Suprapubic skin (tissue), 4 donors: ENCODE measurements around the gene PIP5K1B. TPM values are rescaled to one million over a fixed set of nuclear protein-coding genes. Genes with fewer than 3 reads are reported as not detected.

Experiments
- DNase-seq, 2 donors: peaks; one replicate each; pipeline ENCODE4 v3.0.0-alpha.2; 2019; ENCODE audit warnings: low spot score in 2 of 2
- H3K27ac ChIP-seq: fragments of 200-600 bp; sonication (generic); one replicate; pipeline ENCODE4 v1.5.1; 2019
- H3K27me3 ChIP-seq: fragments of 200-600 bp; sonication (generic); one replicate; pipeline ENCODE4 v1.5.1; 2019
- H3K36me3 ChIP-seq: fragments of 200-600 bp; sonication (generic); one replicate; pipeline ENCODE4 v1.5.1; 2019
- H3K4me1 ChIP-seq: fragments of 200-600 bp; sonication (generic); one replicate; pipeline ENCODE4 v1.5.1; 2019
- H3K4me3 ChIP-seq: fragments of 200-600 bp; sonication (generic); one replicate; pipeline ENCODE4 v1.5.1; 2019; ENCODE audit warnings: mild to moderate bottlenecking
- H3K9me3 ChIP-seq: fragments of 200-600 bp; sonication (generic); one replicate; pipeline ENCODE4 v1.5.1; 2019
- EP300 ChIP-seq: sonication (generic); formaldehyde crosslinking; IDR thresholded peaks from one replicate; pipeline ENCODE4 v1.6.1; 2017; ENCODE audit warnings: antibody characterized with exemption
- POLR2A ChIP-seq, 2 donors: fragments of 450-650 bp; IDR thresholded peaks; one replicate each; pipeline ENCODE4 v1.6.1; 2017; ENCODE audit warnings: antibody characterized with exemption in 2 of 2, mild to moderate bottlenecking in 2 of 2, moderate library complexity in 2 of 2
- POLR2AphosphoS5 ChIP-seq, 3 donors: sonication (generic); formaldehyde crosslinking; IDR thresholded peaks; one replicate each; pipeline ENCODE4 v1.6.1; 2017; ENCODE audit warnings: antibody characterized with exemption in 3 of 3
- WGBS: methylation state at CpG from one replicate; pipeline ENCODE4 v1.1.5; 2018; 5-methylcytosine and 5-hydroxymethylcytosine counted together
- total RNA-seq, 4 donors: library from RNA; depleted of rRNA; stranded (reverse); fragments of >200 nt; gene quantifications; one replicate each; pipeline ENCODE4 v1.1.0, GENCODE V29; 2016
- TF ChIP-seq, protein P1 (sequence below), 2 donors: fragments of 200-600 bp in 1 of 2; fragments of 450-650 bp in 1 of 2; sonication (generic) in 1 of 2; IDR thresholded peaks; one replicate each; pipeline ENCODE4 v1.5.1; 2016 to 2019; ENCODE audit warnings: antibody characterized with exemption in 2 of 2, mild to moderate bottlenecking in 1 of 2, moderate library complexity in 1 of 2

PIP5K1B gene
- total RNA-seq, 4 donors from 2014 or later = 1.7 to 7.8 (median 3.4) TPM

GRCh38 chr9:69054989-69055388 is 349.9 kb downstream of the PIP5K1B start:
- Histone ChIP-seq H3K9me3 (no peaks in the 10 kb centered on the region), H3K36me3 (peaks cover 1% of the 10 kb centered on the region), H3K4me1 (no peaks in the 10 kb centered on the region), H3K27me3 (no peaks in the 10 kb centered on the region), H3K27ac (no peak overlapping the region), H3K4me3 (no peak overlapping the region)
- TF ChIP-seq EP300 (no peak), POLR2A (IDR thresholded peaks at IDR 0.05) (no peak), POLR2AphosphoS5 (IDR thresholded peaks at IDR 0.05) (no peak)
- TF ChIP-seq, protein P1, sequence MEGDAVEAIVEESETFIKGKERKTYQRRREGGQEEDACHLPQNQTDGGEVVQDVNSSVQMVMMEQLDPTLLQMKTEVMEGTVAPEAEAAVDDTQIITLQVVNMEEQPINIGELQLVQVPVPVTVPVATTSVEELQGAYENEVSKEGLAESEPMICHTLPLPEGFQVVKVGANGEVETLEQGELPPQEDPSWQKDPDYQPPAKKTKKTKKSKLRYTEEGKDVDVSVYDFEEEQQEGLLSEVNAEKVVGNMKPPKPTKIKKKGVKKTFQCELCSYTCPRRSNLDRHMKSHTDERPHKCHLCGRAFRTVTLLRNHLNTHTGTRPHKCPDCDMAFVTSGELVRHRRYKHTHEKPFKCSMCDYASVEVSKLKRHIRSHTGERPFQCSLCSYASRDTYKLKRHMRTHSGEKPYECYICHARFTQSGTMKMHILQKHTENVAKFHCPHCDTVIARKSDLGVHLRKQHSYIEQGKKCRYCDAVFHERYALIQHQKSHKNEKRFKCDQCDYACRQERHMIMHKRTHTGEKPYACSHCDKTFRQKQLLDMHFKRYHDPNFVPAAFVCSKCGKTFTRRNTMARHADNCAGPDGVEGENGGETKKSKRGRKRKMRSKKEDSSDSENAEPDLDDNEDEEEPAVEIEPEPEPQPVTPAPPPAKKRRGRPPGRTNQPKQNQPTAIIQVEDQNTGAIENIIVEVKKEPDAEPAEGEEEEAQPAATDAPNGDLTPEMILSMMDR (IDR thresholded peaks at IDR 0.05) = no peak
- no peak for DNase-seq
- WGBS = 64% methylated on average over 1 of the region's 1 CpG

GRCh38 chr9:69056191-69056815 is 351.3 kb downstream of the PIP5K1B start:
- no peaks in the 10 kb centered on the region for H3K27me3 ChIP-seq
- no peak for TF ChIP-seq EP300
- WGBS = 94% methylated on average over 4 of the region's 4 CpGs
- H3K36me3 ChIP-seq = no peaks in the 10 kb centered on the region
- H3K4me3 ChIP-seq = no peak overlapping the region
- no peaks in the 10 kb centered on the region for H3K9me3 ChIP-seq
- H3K4me1 ChIP-seq = no peaks in the 10 kb centered on the region
- DNase-seq = no peak
- no peak overlapping the region for H3K27ac ChIP-seq

- TF ChIP-seq, protein P1 (IDR thresholded peaks at IDR 0.05) = no peak
- TF ChIP-seq POLR2AphosphoS5 (IDR thresholded peaks at IDR 0.05) (no peak), POLR2A (IDR thresholded peaks at IDR 0.05) (no peak), EP300 (no peak)
- DNase-seq = no peak
- H3K27ac ChIP-seq = no peak overlapping the region
- H3K4me3 ChIP-seq = no peak overlapping the region
- WGBS = 96% methylated on average over 2 of the region's 2 CpGs
- no peaks in the 10 kb centered on the region for H3K9me3 ChIP-seq
- no peaks in the 10 kb centered on the region for H3K36me3 ChIP-seq
- H3K27me3 ChIP-seq = no peaks in the 10 kb centered on the region
- H3K4me1 ChIP-seq = no peaks in the 10 kb centered on the region
Observed at GRCh38 chr9:69058101-69058500, 353.1 kb downstream of the PIP5K1B start.

Other genes starting within 250 kb of the PIP5K1B start
- not detected for gene TMEM252, start 164.4 kb upstream of the PIP5K1B start, total RNA-seq